HepG2 (cell line): ENCODE results near the gene SEPTIN2. TPM values are rescaled to one million over a fixed set of nuclear protein-coding genes. Genes with fewer than 3 reads are reported as not detected.

Experiments
- ATAC-seq: fragments of 200-7000 bp; cut with Tn5 transposase; 3 replicates; pipeline ENCODE4 v1.9.1; 2020; ENCODE audit warnings: mild to moderate bottlenecking, moderate library complexity
- BruUV-seq: library from RNA; stranded (reverse); fragments of 400-500 nt; replicated peaks from 2 replicates; lab custom pipeline; 2021; lab: Mats Ljungman, UMichigan
- CTCF ChIA-PET: fragments of 300-600 bp; formaldehyde crosslinking; extraction: SDS; loops from one replicate; lab custom pipeline; 2021; ENCODE audit warnings: low total read pairs, inconsistent platforms, low intra/inter-chr PET ratio; lab: Yijun Ruan, JAX
- POLR2A ChIA-PET: fragments of 350-600 bp; sonication (Branson Sonifier 250); formaldehyde crosslinking; loops from one replicate; lab custom pipeline; 2020; ENCODE audit warnings: antibody characterized with exemption, inconsistent platforms; lab: Yijun Ruan, JAX
- DNase-seq: peaks from one replicate; pipeline ENCODE4 v3.0.0-alpha.2; 2015; ENCODE audit warnings: low spot score
- FAIRE-seq: peaks from 3 replicates; lab custom pipeline; 2011; peaks lifted over from hg19 to GRCh38; lab: Jason Lieb, UNC
- H2AFZ ChIP-seq: one replicate; pipeline ENCODE4 v1.6.1; 2011; ENCODE audit warnings: low read length, inconsistent platforms
- H3K27ac ChIP-seq: fragments of 300-600 bp; 3 replicates; pipeline ENCODE4 v1.8.0; 2011; ENCODE audit warnings: mixed run types, mild to moderate bottlenecking, mixed read lengths, low read length, inconsistent platforms; ENCODE audit not compliant: insufficient read depth; ENCODE audit errors: extremely low read length
- H3K27me3 ChIP-seq, 2 experiments: fragments of 200-600 bp in 1 of 2; 2 replicates in 1 of 2; 3 replicates in 1 of 2; pipeline versions ENCODE4 v1.6.0 to v1.8.0; 2011; ENCODE audit warnings: low read length in 2 of 2, mild to moderate bottlenecking in 2 of 2, moderate library complexity in 2 of 2, inconsistent platforms in 1 of 2; ENCODE audit not compliant: insufficient read depth in 2 of 2, control insufficient read depth in 1 of 2
- H3K36me3 ChIP-seq, 2 experiments: fragments of 200-600 bp in 1 of 2; replicated peaks in 1 of 2; 2 replicates in 1 of 2; 3 replicates in 1 of 2; pipeline versions ENCODE4 v1.5.1 to v1.8.0; 2011; ENCODE audit warnings: low read length in 2 of 2, inconsistent platforms in 1 of 2; ENCODE audit not compliant: insufficient read depth in 2 of 2, control insufficient read depth in 1 of 2
- H3K4me1 ChIP-seq: 2 replicates; pipeline ENCODE4 v1.5.1; 2012; ENCODE audit warnings: low read length, inconsistent platforms; ENCODE audit not compliant: insufficient read depth
- H3K4me2 ChIP-seq: 2 replicates; pipeline ENCODE4 v1.6.0; 2011; ENCODE audit warnings: low read depth, low read length, inconsistent platforms
- H3K4me3 ChIP-seq, 3 experiments: fragments of 200-600 bp in 1 of 3; sonication (generic), shearing (Covaris generic) in 1 of 3; replicated peaks in 1 of 3; 2 replicates each; pipeline ENCODE4 v1.5.1; 2011 to 2016; ENCODE audit warnings: low read length in 3 of 3, inconsistent platforms in 2 of 3, low read depth in 2 of 3, mild to moderate bottlenecking in 2 of 3, control low read depth in 1 of 3, mixed read lengths in 1 of 3; ENCODE audit not compliant: insufficient read depth in 1 of 3
- H3K79me2 ChIP-seq: one replicate; pipeline ENCODE4 v1.6.1; 2011; ENCODE audit warnings: low read length, inconsistent platforms; ENCODE audit not compliant: insufficient read depth
- H3K9ac ChIP-seq: 2 replicates; pipeline ENCODE4 v1.6.0; 2011; ENCODE audit warnings: mild to moderate bottlenecking, low read depth, low read length, inconsistent platforms; ENCODE audit not compliant: insufficient read depth
- H3K9me3 ChIP-seq: 2 replicates; pipeline ENCODE4 v1.5.1; 2012; ENCODE audit warnings: mild to moderate bottlenecking, low read length
- H4K20me1 ChIP-seq: 2 replicates; pipeline ENCODE4 v1.6.0; 2011; ENCODE audit warnings: inconsistent platforms, mild to moderate bottlenecking, low read length, moderate library complexity; ENCODE audit not compliant: insufficient read depth
- EED ChIP-seq: sonication (generic); formaldehyde crosslinking; IDR thresholded peaks from 2 replicates; pipeline ENCODE4 v1.5.0; 2020; ENCODE audit warnings: mild to moderate bottlenecking, missing genetic modification reagents
- FOXA1 ChIP-seq, 2 experiments: fragments of 450-650 bp in 1 of 2; sonication (generic) in 1 of 2; formaldehyde crosslinking in 1 of 2; IDR thresholded peaks; 2 replicates each; pipeline versions ENCODE4 v1.4.0 to v1.6.1; 2016 to 2020; ENCODE audit warnings: missing genetic modification reagents in 1 of 2
- FOXO1 ChIP-seq: sonication (generic); formaldehyde crosslinking; IDR thresholded peaks from 2 replicates; pipeline ENCODE4 v1.4.0; 2020; ENCODE audit warnings: missing genetic modification reagents
- GATAD2A ChIP-seq: IDR thresholded peaks from 2 replicates; pipeline ENCODE4 v1.6.1; 2016
- HNF4A ChIP-seq: sonication (generic); formaldehyde crosslinking; IDR thresholded peaks from 2 replicates; pipeline ENCODE4 v1.4.0; 2020; ENCODE audit warnings: missing genetic modification reagents
- HOXA5 ChIP-seq: sonication (generic); formaldehyde crosslinking; IDR thresholded peaks from 2 replicates; pipeline ENCODE4 v1.4.0; 2020; ENCODE audit warnings: missing genetic modification reagents
- MED1 ChIP-seq: sonication (generic); formaldehyde crosslinking; IDR thresholded peaks from 2 replicates; pipeline ENCODE4 v1.4.0; 2020; ENCODE audit warnings: missing genetic modification reagents
- NCOA2 ChIP-seq: sonication (generic); formaldehyde crosslinking; IDR thresholded peaks from 2 replicates; pipeline ENCODE4 v1.8.0; 2022; ENCODE audit warnings: inconsistent platforms
- NONO ChIP-seq, 2 experiments: fragments of 450-650 bp in 1 of 2; sonication (generic) in 1 of 2; formaldehyde crosslinking in 1 of 2; IDR thresholded peaks in 1 of 2; conservative IDR thresholded peaks in 1 of 2; 2 replicates each; pipeline versions ENCODE4 v1.6.1 to v1.8.0; 2017 to 2022; ENCODE audit warnings: mild to moderate bottlenecking in 1 of 2, missing genetic modification reagents in 1 of 2, moderate library complexity in 1 of 2
- RXRA ChIP-seq: sonication (generic); formaldehyde crosslinking; IDR thresholded peaks from 2 replicates; pipeline ENCODE4 v1.5.1; 2020; ENCODE audit warnings: missing genetic modification reagents
- STAG1 ChIP-seq: sonication (generic); formaldehyde crosslinking; IDR thresholded peaks from 2 replicates; pipeline ENCODE4 v1.4.0; 2020; ENCODE audit warnings: missing genetic modification reagents
- ZFP36L1 ChIP-seq: sonication (generic); formaldehyde crosslinking; IDR thresholded peaks from 2 replicates; pipeline ENCODE4 v1.8.0; 2022; ENCODE audit warnings: mild to moderate bottlenecking, missing genetic modification reagents, moderate library complexity
- ZNF605 ChIP-seq: sonication (generic); formaldehyde crosslinking; IDR thresholded peaks from 2 replicates; pipeline ENCODE4 v1.8.0; 2022; ENCODE audit warnings: mild to moderate bottlenecking, missing genetic modification reagents
- whole genome bisulfite sequencing: methylation state at CpG from one replicate; pipeline ENCODE4 v1.1.6; 2017; ENCODE audit warnings: low lambda C conversion rate; 5-methylcytosine and 5-hydroxymethylcytosine counted together
- in situ Hi-C: cut with HindIII; loops from 2 replicates; pipeline ENCODE4 v1.10.0; 2017; ENCODE audit warnings: low pct_unique_long_range_greater_than_20kb; ENCODE audit not compliant: extremely low pct_ligation_motif_present
- intact Hi-C: fragments of 100-400 bp; cut with micrococcal nuclease; formaldehyde crosslinking; loops from one replicate; pipeline ENCODE4 v1.10.0; 2022; ENCODE audit not compliant: unreplicated experiment
- polyA plus RNA-seq, 8 experiments: library from polyadenylated mRNA; depleted of rRNA in 3 of 8; stranded (reverse) in 7 of 8; unstranded in 1 of 8; fragments of >200 nt; fragmentation: Illumina TruSeq in 4 of 8; extraction: Trizol in 4 of 8; gene quantifications; 2 replicates each; pipeline versions ENCODE4 v1.2.1 to v1.2.3, GENCODE V29; 2011 to 2016; ENCODE audit warnings: low read depth in 4 of 8, missing spikeins in 1 of 8, mixed read lengths in 1 of 8; ENCODE audit not compliant: insufficient read depth in 1 of 8
- total RNA-seq, 5 experiments: library from RNA; depleted of rRNA; stranded (reverse); fragments of >200 nt; fragmentation: Illumina TruSeq; extraction: Trizol; gene quantifications; 2 replicates each; pipeline ENCODE4 v1.2.3, GENCODE V29; 2016; ENCODE audit warnings: low read depth in 1 of 5
- TF ChIP-seq, protein P1 (sequence below): IDR thresholded peaks from 2 replicates; pipeline ENCODE4 v1.6.1; 2016; ENCODE audit warnings: low read depth
- TF ChIP-seq, protein P2 (sequence below): sonication (generic); formaldehyde crosslinking; IDR thresholded peaks from 2 replicates; pipeline ENCODE4 v1.8.0; 2022; ENCODE audit warnings: mild to moderate bottlenecking, missing genetic modification reagents; ENCODE audit not compliant: insufficient replicate concordance

SEPTIN2 gene
- total and polyA plus RNA-seq, 2 of the 13 experiments (the other 11 are each of a cell fraction or from before 2014, with no cell fraction given), result 493 to 733 TPM

DNA sequence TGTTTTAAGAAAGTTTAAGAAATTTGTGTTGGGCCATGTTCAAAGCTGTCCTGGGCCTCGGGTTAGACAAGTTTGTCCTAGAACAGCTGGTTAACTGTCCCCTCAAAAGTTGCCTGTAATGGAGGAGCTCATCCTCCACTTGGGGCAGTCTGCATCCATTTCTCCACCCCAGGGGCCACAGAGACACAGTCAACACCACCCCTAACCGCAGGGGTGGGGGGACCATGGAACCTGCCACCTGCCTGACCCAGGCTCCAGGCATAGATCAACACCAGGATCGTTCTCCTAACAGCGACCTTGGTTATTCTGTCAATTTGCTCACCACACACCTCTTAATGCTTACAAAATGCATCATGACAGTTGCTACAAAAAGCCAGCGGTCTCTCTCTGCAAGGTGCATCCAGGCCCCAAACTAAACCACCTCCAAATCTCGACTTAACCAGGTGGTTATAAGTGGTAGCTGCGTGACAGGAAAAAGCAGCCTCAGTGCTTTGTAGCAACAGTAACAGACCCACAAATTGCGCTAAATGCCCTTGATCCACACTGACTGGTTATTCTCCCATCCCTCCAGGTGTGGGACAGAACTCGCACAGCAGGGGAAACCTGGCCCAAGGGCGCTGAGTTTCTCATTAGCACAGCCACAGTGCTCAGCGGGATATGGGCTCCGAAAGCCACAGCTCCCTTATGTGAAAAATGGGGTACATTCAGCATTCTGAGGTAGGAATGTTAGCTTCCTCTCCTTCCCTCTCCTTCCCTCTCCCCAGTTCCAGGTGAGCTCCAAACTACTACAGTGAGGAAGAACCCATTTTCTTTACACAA, 48.3 kb upstream of the SEPTIN2 start:
- peak; percentile 43 for DNase-seq
- peaks cover 89% of the 10 kb centered on the region for H3K79me2 ChIP-seq
- no peak for TF ChIP-seq ZFP36L1 (CRISPR knock-in tag)
- peak; percentile 53; the same call in 1 of the 2 replicates for TF ChIP-seq ZNF605
- peak; percentile 31; the same call in 1 of the 2 replicates for TF ChIP-seq RXRA (CRISPR knock-in tag)
- TF ChIP-seq GATAD2A (CRISPR knock-in tag), result peak; percentile 18; the same call in 1 of the 2 replicates
- peak; percentile 38; the same call in 1 of the 2 replicates for TF ChIP-seq FOXO1
- peak; percentile 65 for TF ChIP-seq STAG1 (CRISPR knock-in tag)
- TF ChIP-seq NONO (IDR thresholded peaks at IDR 0.05), result no peak
- 0 out of 2 replicates have a peak, but pooled peaks have one; percentile 33 for TF ChIP-seq NONO (CRISPR knock-in tag; conservative IDR thresholded peaks at IDR 0.05)
- TF ChIP-seq, protein P1, sequence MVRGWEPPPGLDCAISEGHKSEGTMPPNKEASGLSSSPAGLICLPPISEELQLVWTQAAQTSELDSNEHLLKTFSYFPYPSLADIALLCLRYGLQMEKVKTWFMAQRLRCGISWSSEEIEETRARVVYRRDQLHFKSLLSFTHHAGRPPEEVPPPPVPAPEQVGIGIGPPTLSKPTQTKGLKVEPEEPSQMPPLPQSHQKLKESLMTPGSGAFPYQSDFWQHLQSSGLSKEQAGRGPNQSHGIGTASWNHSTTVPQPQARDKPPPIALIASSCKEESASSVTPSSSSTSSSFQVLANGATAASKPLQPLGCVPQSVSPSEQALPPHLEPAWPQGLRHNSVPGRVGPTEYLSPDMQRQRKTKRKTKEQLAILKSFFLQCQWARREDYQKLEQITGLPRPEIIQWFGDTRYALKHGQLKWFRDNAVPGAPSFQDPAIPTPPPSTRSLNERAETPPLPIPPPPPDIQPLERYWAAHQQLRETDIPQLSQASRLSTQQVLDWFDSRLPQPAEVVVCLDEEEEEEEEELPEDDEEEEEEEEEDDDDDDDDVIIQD, result 0 out of 2 replicates have a peak, but pooled peaks have one; percentile 23
- TF ChIP-seq HNF4A, result 0 out of 2 replicates have a peak, but pooled peaks have one; percentile 14
- no peak for TF ChIP-seq HOXA5 (CRISPR knock-in tag)
- TF ChIP-seq, protein P2, sequence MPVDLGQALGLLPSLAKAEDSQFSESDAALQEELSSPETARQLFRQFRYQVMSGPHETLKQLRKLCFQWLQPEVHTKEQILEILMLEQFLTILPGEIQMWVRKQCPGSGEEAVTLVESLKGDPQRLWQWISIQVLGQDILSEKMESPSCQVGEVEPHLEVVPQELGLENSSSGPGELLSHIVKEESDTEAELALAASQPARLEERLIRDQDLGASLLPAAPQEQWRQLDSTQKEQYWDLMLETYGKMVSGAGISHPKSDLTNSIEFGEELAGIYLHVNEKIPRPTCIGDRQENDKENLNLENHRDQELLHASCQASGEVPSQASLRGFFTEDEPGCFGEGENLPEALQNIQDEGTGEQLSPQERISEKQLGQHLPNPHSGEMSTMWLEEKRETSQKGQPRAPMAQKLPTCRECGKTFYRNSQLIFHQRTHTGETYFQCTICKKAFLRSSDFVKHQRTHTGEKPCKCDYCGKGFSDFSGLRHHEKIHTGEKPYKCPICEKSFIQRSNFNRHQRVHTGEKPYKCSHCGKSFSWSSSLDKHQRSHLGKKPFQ (CRISPR knock-in tag), result no peak
- TF ChIP-seq EED (CRISPR knock-in tag), result no peak
- TF ChIP-seq FOXA1 (IDR thresholded peaks at IDR 0.05), result no peak
- TF ChIP-seq FOXA1 (CRISPR knock-in tag; IDR thresholded peaks at IDR 0.05), result peak; percentile 67; the same call in 1 of the 2 replicates
- TF ChIP-seq NCOA2 (CRISPR knock-in tag), result 0 out of 2 replicates have a peak, but pooled peaks have one; percentile 17
- 0 out of 2 replicates have a peak, but pooled peaks have one; percentile 13 for TF ChIP-seq MED1 (CRISPR knock-in tag)

More for the DNA sequence above, 48.3 kb upstream of the SEPTIN2 start:
- Histone ChIP-seq H2AFZ (no peak overlapping the region), H3K9ac (no peak overlapping the region), H3K9me3 (no peaks in the 10 kb centered on the region), H3K4me1 (peaks cover 51% of the 10 kb centered on the region), H3K4me3 (no peak overlapping the region), H3K36me3 (peaks cover 44 to 64% of the 10 kb centered on the region in 2 experiments), H3K27me3 (no peaks in the 10 kb centered on the region; a peak in 1 of 5 replicates), H4K20me1 (peaks cover 80% of the 10 kb centered on the region), H3K4me2 (0 out of 2 replicates have a peak overlapping the region, but pooled peaks have one; percentile 2), H3K27ac (peak overlapping the region; percentile 4)
- CTCF ChIA-PET, result no interaction called here
- peak; percentile 39 for ATAC-seq
- FAIRE-seq, result peak; percentile 28
- no TSS peak for BruUV-seq
- in situ Hi-C loops, result loop anchor here (5.0 kb wide), 1 partner anchor 50 kb away; the partner anchor contains the start of genes HDLBP and SEPTIN2
- POLR2A ChIA-PET, result interaction anchor here (0.9 to 1.0 kb wide), 3 partner anchors 10 to 48 kb away, joined by 3 to 7 read pairs (median 3); partner anchors contain the start of genes HDLBP and SEPTIN2
- WGBS, result 70% methylated on average over 11 of the region's 12 CpGs
- intact Hi-C loops, result no loop called here
